A673 (cell line): Measurements from ENCODE around the gene APBA1.

Experiments
- EZH2 ChIP-seq: fragments of 200-600 bp; sonication (generic); IDR thresholded peaks from 2 replicates; pipeline ENCODE4 v1.6.1; 2017; ENCODE audit warnings: borderline replicate concordance, low read depth, mild to moderate bottlenecking, mixed read lengths, antibody characterized with exemption, low read length; ENCODE audit not compliant: poor library complexity, severe bottlenecking
- TF ChIP-seq, protein P1 (sequence below): fragments of 300-800, 200-600 bp; sonication (generic); conservative IDR thresholded peaks from 2 replicates; pipeline ENCODE4 v1.5.1; 2017; ENCODE audit warnings: low read depth, mild to moderate bottlenecking, antibody characterized with exemption, low read length, moderate library complexity, mixed read lengths

GRCh38 chr9:69609156-69609555 is 63.0 kb downstream of the APBA1 start:
- TF ChIP-seq, protein P1, sequence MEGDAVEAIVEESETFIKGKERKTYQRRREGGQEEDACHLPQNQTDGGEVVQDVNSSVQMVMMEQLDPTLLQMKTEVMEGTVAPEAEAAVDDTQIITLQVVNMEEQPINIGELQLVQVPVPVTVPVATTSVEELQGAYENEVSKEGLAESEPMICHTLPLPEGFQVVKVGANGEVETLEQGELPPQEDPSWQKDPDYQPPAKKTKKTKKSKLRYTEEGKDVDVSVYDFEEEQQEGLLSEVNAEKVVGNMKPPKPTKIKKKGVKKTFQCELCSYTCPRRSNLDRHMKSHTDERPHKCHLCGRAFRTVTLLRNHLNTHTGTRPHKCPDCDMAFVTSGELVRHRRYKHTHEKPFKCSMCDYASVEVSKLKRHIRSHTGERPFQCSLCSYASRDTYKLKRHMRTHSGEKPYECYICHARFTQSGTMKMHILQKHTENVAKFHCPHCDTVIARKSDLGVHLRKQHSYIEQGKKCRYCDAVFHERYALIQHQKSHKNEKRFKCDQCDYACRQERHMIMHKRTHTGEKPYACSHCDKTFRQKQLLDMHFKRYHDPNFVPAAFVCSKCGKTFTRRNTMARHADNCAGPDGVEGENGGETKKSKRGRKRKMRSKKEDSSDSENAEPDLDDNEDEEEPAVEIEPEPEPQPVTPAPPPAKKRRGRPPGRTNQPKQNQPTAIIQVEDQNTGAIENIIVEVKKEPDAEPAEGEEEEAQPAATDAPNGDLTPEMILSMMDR, result no peak
- no peak for TF ChIP-seq EZH2
